ENCODE data around the gene GDF15.

The GDF15 gene

DNA sequence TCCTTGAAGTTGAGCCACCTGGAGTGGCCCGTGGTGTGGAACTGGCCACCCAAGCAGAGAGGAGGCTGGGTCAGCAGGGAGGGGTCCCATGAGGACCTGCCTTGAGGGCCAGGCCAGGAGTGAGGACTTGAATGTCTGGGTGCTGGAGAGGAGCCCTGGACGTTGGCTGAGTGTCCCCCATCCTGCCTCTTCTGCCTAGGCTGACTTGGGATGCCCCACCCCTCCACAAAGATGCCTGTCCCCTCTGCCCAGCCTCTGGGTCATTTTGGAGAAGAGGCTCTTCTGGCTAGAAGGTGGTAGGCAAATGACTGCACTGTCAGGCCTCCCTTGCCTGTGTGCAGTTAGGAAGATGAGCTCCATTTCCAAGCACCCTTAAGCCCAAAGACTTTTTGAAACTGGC is 35.0 kb downstream of the GDF15 start:
- no peak for DNase-seq

DNA sequence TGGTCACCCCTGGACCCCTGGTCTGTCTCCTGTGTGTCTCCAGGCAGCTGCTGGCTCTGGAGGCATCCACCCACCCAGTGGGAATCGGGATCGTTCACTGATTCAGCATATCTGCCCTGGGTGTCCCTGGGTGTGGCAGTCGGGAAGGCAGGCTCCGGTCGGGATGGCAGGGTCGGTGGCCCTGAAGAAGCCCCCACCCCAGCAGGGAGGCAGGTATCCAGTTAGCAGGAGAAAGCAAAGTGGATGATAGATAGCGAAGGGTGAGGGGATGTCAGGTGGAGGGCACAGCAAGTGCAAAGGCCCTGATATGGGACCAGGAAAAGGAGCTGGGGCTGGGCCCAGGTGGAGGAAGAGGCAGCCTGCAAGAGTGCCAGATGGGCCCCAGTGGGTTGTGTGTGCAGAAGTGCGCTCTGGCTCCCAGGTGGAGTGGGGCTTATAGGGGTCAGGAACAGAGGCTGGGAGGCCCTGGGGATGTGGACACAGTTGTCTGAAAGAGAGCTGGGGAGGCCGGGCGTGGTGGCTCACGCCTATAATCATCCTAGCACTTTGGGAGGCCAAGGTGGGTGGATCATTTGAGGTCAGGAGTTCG is 35.5 kb downstream of the GDF15 start:
- no peak for DNase-seq

- no peak for DNase-seq
Measured at GRCh38 chr19:18422530-18423191, 36.7 kb downstream of the GDF15 start.

- no peak for DNase-seq
Measured at GRCh38 chr19:18423258-18424020, 37.5 kb downstream of the GDF15 start.

DNA sequence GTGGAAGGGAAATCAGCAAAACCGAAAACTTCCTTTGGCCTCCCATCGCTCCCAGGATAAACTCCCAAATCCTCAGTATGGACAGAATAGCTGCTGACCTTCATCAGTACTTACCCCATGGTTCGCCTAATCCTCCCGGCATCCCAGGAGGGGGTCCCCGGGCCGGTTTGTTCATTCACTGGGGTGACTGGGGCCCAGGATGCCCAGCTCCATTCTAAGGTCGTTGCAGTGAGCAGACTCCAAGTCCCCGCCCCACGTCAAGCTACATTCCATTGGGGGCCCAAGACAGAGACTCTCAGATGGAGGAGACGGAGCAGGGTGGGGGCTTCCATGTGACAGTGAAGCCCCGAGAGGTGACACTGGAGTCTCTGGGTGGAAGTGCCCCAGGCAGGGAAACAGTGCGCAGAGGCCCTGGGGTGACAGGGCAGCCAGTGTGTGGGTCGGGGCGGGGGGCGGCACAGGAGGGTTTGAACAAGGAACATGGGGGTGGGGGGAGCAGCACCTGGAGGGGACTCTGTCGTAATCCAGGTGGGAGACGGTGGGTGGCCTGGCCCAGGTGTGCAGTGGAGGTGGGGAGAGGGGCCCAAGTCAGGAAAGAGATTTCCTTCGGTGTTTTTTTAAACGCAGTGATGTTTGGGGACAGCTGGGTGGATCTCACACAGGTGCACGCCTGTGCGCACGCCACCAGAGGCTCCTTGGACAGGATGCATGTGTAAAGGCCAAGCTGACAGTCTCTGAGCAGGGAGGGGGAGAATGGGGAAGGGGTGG is 38.3 kb downstream of the GDF15 start:
- no peak for DNase-seq

GRCh38 chr19:18424890-18425514 is 39.0 kb downstream of the GDF15 start:
- no peak for DNase-seq

DNA sequence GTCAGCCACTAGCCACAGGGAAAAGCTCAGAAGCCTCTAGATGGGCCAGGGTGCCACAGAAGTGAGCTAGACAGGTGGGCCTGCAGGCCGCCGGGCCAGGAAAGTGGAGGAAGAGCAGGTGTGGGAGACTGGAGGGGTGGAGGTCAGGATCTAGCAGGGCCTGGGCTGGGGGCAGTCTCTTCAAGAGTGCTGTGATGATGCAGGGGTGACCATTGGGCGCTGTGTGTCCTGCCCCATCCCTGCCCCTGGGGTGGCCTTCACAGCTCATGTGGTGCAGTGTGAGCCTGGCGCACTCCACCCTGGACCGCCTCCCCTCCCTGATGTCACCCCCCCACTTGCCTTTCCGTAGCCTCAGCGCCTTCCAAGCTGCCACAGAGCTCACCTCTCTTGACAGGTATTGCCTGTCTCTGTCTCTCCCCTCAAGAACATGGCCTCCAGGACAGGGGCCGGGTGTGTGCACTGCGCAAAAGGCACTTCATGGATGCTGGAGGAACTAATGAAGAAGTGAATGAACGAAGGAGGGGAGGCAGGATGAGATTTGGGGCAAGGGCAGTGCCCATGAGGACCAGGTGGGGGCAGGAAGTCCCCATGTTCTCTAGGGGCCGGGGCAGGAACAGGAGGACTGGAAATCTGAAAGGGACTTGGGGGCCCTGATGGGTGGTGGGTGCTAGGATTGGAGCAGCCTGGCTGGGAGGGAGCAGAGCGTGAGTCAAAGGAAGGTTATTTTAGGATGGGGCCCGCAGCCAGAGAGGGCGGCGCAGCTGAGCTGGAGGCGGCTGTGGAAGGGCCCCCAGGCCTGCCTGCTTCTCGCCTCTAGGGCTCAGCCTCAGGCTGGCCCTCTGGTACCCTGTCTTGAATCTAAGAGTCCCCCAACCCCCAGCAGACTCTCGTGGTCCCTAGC is 39.8 kb downstream of the GDF15 start:
- no peak for DNase-seq

DNA sequence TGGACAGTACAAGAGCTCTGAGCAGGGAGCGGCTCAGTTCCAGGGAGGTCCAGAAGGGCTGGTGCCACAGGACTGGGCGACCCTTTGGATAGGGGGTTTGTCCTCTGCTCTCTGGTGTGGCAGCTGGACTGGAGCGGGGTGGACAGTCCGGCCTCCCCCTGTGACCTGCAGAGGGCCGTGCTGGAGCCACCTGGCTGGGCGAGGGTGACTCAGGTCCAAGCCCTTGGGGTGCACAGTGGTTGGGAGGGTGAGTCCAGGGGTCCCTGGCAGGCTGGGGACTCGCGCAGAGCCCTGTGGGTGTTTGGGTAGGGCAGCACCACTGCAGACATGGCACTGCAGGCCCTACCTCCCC is 40.4 kb downstream of the GDF15 start:
- DNase-seq: no peak

DNA sequence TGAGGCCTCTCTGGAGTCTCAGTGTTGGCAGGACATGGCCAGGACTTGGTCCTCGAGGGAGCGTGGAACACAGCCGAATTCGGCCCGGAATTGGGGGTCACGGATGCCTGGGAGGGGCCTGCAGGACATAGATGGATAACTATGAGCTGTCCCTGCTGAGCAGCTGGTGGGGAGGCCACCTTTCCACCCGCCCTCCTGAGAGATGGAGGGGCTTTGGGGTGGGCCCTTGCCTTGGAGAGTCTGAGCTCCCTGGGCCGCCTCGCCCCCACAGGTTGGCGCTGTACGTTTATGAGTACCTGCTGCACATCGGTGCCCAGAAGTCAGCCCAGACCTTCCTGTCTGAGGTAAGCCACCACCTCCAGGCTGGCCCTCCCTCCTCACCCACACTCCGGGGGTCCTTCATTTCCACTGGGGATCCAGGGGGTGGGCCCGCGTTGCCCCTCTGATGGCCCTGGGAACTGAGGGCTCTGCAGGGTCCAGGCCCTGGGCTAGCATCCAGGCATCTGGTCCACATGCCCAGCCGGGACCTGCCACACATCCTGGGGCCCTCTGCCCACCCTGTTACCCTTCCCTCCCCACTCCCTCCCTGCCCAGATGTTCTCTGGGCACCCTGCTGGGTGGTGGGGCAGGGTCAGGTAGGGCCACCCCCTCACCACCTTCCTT is 41.3 kb downstream of the GDF15 start:
- no peak for DNase-seq

DNA sequence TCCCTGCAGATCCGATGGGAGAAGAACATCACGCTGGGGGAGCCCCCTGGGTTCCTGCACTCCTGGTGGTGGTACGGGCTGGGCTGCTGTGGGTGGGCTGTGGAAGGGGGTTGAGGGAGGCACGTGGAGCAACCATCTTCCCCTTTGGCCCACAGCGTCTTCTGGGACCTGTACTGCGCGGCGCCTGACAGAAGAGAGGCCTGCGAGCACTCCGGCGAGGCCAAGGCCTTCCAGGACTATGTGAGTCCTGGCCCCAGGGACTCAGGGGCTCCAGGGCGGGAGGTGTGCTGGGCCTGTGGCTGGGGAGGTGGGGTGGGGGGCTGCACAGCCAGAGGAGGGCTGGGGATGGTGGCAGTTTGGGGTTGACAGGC is 41.8 kb downstream of the GDF15 start:
- DNase-seq: no peak

DNA sequence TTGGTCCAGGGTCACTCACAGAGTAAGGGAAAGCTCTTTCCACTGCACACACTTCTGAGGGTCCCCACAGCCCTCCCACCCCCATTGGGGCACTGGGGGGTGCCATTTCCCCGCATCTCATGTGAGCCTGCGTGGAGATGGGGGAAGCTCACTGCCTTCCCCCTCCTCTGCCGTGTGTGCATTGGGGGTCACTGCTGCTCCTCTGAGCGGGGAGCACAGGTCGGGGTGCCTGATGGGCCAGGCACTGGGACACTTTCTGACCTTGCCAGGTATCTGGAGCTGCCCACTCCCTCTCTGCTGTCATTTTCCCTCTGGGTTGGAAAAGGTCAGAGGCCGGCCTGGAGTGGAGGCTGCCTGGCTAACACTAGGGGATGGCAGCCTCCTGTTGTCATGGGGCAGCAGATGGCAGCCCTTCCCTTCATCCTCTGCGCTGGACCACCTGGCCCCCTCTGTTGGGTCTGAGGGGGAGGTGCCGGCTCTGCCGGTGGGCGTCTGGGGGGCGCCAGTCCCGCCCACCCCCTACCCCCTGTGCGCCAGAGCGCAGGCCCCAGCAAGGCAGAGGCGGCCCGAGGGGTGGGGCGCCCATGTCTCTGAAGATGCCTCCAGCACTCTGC is 42.3 kb downstream of the GDF15 start:
- DNase-seq: no peak

GRCh38 chr19:18428787-18429674 is 43.1 kb downstream of the GDF15 start:
- peak; percentile 45 for DNase-seq

GRCh38 chr19:18429717-18430416 is 43.9 kb downstream of the GDF15 start:
- no peak for DNase-seq

DNA sequence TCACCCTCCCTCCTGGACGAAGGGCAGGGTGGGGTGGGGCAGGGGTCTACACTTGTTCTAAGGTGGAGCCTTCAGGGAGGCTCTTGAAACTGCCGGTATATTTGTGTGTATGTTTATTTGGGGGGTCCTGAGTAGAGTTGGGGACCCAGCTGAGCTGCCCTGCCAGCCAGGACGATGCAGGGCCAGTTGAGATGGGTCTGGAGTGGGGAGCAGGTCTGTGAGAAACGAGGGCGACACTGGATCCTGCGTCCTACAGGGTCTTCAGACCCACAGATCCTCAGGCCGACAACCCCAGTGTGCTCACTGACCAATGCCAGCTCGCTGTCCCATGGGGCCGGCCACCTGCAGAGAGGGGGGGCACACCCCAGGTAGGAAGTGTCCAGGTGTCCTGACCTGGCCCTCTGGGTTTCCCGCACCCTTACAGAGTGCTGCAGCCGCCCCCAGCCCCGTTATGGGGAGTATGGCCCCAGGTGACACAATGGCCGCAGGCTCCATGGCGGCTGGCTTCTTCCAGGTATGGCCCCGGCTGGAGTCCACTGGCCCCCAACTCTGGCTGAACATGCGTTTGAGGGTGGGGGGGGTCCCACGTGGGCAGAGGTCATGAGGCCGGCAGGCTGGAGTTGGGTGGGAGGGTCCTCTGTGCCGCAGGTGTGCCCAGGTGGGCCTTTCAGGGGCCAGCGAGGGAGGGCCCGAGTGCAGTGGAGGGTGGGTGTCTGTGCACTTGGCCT is 44.6 kb downstream of the GDF15 start:
- no peak for DNase-seq

- no peak for DNase-seq
Measured at GRCh38 chr19:18431351-18432197, 45.6 kb downstream of the GDF15 start.

- no peak for DNase-seq
Measured at GRCh38 chr19:18432275-18433014, 46.5 kb downstream of the GDF15 start.

All from DMS 273 treated with DMSO at 0.1 percent for 48 hours (cell line).